ENCODE data around the gene JAG2.

Gene JAG2

GRCh38 chr14:105094193-105094907, 74.2 kb downstream of the JAG2 start:
- no peak for DNase-seq

- DNase-seq = peak in 4 of 56 donors; percentile 32 to 44 (median 36)
Measured at GRCh38 chr14:105093431-105094192, 75.0 kb downstream of the JAG2 start.

GRCh38 chr14:105093038-105093430, 75.5 kb downstream of the JAG2 start:
- DNase-seq = peak in 3 of 56 donors; percentile 22 to 59 (median 40)

GRCh38 chr14:105092171-105093037, 76.2 kb downstream of the JAG2 start:
- no peak for DNase-seq

GRCh38 chr14:105091517-105092170, 76.9 kb downstream of the JAG2 start:
- DNase-seq = no peak

GRCh38 chr14:105091054-105091516, 77.5 kb downstream of the JAG2 start:
- DNase-seq = no peak
